DOHH2 (cell line): ENCODE measurements around the gene SELENOW.

ENCODE experiments used
- EZH2phosphoT487 ChIP-seq: fragments of 200-600 bp; sonication (generic); IDR thresholded peaks from 2 replicates; pipeline ENCODE4 v1.6.1; 2017; ENCODE audit warnings: borderline replicate concordance, mild to moderate bottlenecking, antibody characterized with exemption, low read length, moderate library complexity, mixed read lengths
- TF ChIP-seq, protein P1 (sequence below): fragments of 200-600 bp; sonication (generic); IDR thresholded peaks from one replicate; pipeline ENCODE4 v1.5.1; 2014; ENCODE audit warnings: antibody characterized with exemption, mild to moderate bottlenecking, low read depth, low read length; ENCODE audit not compliant: poor library complexity, severe bottlenecking

DNA sequence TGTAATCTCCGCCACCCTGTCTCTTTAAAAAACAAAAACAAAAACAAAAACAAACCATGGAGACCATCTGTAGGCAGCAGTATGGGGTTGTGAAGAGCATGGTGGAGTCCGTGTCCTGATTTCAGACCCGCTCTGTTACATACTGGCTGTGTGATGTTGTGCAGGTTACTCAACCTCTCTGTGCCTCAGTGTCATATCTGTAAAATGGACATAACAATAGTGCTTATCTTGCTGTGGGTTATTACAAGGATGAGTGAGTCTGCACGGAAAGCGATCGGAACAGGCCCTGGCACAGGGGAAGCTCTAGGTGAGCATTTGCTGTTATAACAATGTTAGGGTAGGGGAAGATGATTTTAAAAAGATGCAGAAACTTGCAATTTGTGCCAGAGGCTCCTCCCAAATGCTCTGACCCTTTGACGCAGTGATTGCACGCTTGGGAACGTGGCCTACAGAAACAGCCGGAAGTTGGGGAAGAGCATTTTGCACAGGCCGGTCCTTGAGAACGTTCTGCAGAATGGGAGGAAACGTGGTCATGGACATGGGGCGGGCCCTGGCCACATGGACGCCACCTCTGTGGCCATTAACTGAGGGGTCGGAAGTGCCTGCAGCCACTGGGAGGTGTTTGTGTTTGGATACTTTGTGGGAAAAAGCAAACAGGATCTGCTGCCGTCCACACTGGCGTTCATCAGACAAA is 15.7 kb upstream of the SELENOW start:
- TF ChIP-seq, protein P1, sequence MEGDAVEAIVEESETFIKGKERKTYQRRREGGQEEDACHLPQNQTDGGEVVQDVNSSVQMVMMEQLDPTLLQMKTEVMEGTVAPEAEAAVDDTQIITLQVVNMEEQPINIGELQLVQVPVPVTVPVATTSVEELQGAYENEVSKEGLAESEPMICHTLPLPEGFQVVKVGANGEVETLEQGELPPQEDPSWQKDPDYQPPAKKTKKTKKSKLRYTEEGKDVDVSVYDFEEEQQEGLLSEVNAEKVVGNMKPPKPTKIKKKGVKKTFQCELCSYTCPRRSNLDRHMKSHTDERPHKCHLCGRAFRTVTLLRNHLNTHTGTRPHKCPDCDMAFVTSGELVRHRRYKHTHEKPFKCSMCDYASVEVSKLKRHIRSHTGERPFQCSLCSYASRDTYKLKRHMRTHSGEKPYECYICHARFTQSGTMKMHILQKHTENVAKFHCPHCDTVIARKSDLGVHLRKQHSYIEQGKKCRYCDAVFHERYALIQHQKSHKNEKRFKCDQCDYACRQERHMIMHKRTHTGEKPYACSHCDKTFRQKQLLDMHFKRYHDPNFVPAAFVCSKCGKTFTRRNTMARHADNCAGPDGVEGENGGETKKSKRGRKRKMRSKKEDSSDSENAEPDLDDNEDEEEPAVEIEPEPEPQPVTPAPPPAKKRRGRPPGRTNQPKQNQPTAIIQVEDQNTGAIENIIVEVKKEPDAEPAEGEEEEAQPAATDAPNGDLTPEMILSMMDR, result no peak
- TF ChIP-seq EZH2phosphoT487, result no peak
